Natural killer cell (primary cell): ENCODE measurements around the gene COL25A1. TPM values are rescaled to one million over a fixed set of nuclear protein-coding genes. Genes with fewer than 3 reads are reported as not detected.

ENCODE experiments used
- ATAC-seq, 3 donors: fragments of 150-1000 bp in 2 of 3; fragments of 200-7000 bp in 1 of 3; cut with Tn5 transposase; 1 replicate in 1 of 3; 2 replicates in 2 of 3; pipeline ENCODE4 v1.10.0; 2021; ENCODE audit warnings: mild to moderate bottlenecking in 2 of 3, moderate library complexity in 2 of 3
- DNase-seq, 2 donors: peaks; one replicate each; pipeline versions ENCODE4 v3.0.0 to v3.0.0-alpha.2; 2013 to 2021; ENCODE audit warnings: mixed read lengths in 1 of 2
- H3K27ac ChIP-seq: one replicate; pipeline ENCODE4 v1.5.1; 2013; ENCODE audit warnings: mild to moderate bottlenecking, low read length
- H3K27me3 ChIP-seq: one replicate; pipeline ENCODE4 v1.6.1; 2013; ENCODE audit warnings: low read length; ENCODE audit not compliant: control insufficient read depth, insufficient read depth
- H3K36me3 ChIP-seq: one replicate; pipeline ENCODE4 v1.6.1; 2013; ENCODE audit warnings: low read length; ENCODE audit not compliant: control insufficient read depth, insufficient read depth
- H3K4me1 ChIP-seq: one replicate; pipeline ENCODE4 v1.6.1; 2013; ENCODE audit warnings: low read length; ENCODE audit not compliant: control insufficient read depth, insufficient read depth
- H3K4me3 ChIP-seq: one replicate; pipeline ENCODE4 v1.5.1; 2013; ENCODE audit warnings: low read length
- H3K9me3 ChIP-seq: one replicate; pipeline ENCODE4 v1.6.1; 2013; ENCODE audit warnings: low read length; ENCODE audit not compliant: control insufficient read depth, insufficient read depth
- H3K27ac Mint-ChIP-seq, 2 donors: one replicate each; pipeline ENCODE4 v1.8.0; 2022; ENCODE audit warnings: mild to moderate bottlenecking in 2 of 2, mixed read lengths in 2 of 2, moderate library complexity in 1 of 2
- H3K27me3 Mint-ChIP-seq, 2 donors: one replicate each; pipeline ENCODE4 v1.8.0; 2022; ENCODE audit warnings: low read depth in 2 of 2, mixed read lengths in 2 of 2
- H3K36me3 Mint-ChIP-seq: one replicate; pipeline ENCODE4 v1.8.0; 2022; ENCODE audit warnings: mixed read lengths
- H3K4me1 Mint-ChIP-seq, 2 donors: one replicate each; pipeline ENCODE4 v1.8.0; 2022; ENCODE audit warnings: mixed read lengths in 2 of 2
- H3K4me3 Mint-ChIP-seq: one replicate; pipeline ENCODE4 v1.8.0; 2022; ENCODE audit warnings: mild to moderate bottlenecking, moderate library complexity, mixed read lengths
- H3K9me3 Mint-ChIP-seq, 2 donors: one replicate each; pipeline ENCODE4 v1.8.0; 2022; ENCODE audit warnings: mixed read lengths in 2 of 2
- CTCF ChIP-seq: fragments of 200-600 bp; IDR thresholded peaks from one replicate; pipeline ENCODE4 v1.8.0; 2022; ENCODE audit warnings: antibody characterized with exemption
- WGBS: methylation state at CpG from one replicate; pipeline ENCODE4 v1.1.7; 2013; ENCODE audit warnings: missing lambda C conversion rate; ENCODE audit not compliant: insufficient coverage; 5-methylcytosine and 5-hydroxymethylcytosine counted together
- intact Hi-C: fragments of 100-400 bp; cut with micrococcal nuclease; formaldehyde crosslinking; loops from one replicate; pipeline ENCODE4 v1.14.2; 2022
- total RNA-seq, 4 donors: library from RNA; stranded (reverse); fragments of 120-200 nt in 1 of 4; gene quantifications; one replicate each; pipeline versions ENCODE4 v1.2.3 to v1.2.4, GENCODE V29; 2013 to 2022

COL25A1 gene
- total RNA-seq, 3 donors from 2014 or later (not counting 1 experiment from before 2014, with no cell fraction given), result 0.08 TPM; not detected in 2

GRCh38 chr4:108926061-108926460, 376.4 kb downstream of the COL25A1 start:
- 100% methylated on average over 1 of the region's 1 CpG for WGBS
- H3K4me3 ChIP-seq, result no peak overlapping the region
- Mint-ChIP-seq H3K27ac (no peak overlapping the region), H3K27me3 (peaks cover 0 to 3% of the 10 kb centered on the region in 2 donors), H3K4me1 (no peaks in the 10 kb centered on the region), H3K36me3 (no peaks in the 10 kb centered on the region), H3K9me3 (no peaks in the 10 kb centered on the region), H3K4me3 (no peak overlapping the region)
- no peaks in the 10 kb centered on the region for H3K4me1 ChIP-seq
- H3K36me3 ChIP-seq, result no peaks in the 10 kb centered on the region
- no peaks in the 10 kb centered on the region for H3K27me3 ChIP-seq
- ATAC-seq (no peak), DNase-seq (no peak)
- no peak for TF ChIP-seq CTCF
- no peaks in the 10 kb centered on the region for H3K9me3 ChIP-seq
- no peak overlapping the region for H3K27ac ChIP-seq
- intact Hi-C loops, result no loop called here

- H3K4me1 ChIP-seq, result no peaks in the 10 kb centered on the region
- H3K4me1 Mint-ChIP-seq, result no peaks in the 10 kb centered on the region
- TF ChIP-seq CTCF, result no peak
- H3K36me3 Mint-ChIP-seq, result no peaks in the 10 kb centered on the region
- H3K4me3 ChIP-seq, result no peak overlapping the region
- H3K27ac ChIP-seq, result no peak overlapping the region
- no peak for DNase-seq
- ATAC-seq, result no peak
- no peaks in the 10 kb centered on the region for H3K9me3 Mint-ChIP-seq
- no peaks in the 10 kb centered on the region for H3K36me3 ChIP-seq
- H3K27me3 Mint-ChIP-seq, result peaks cover 0 to 3% of the 10 kb centered on the region in 2 donors
- H3K9me3 ChIP-seq, result no peaks in the 10 kb centered on the region
- H3K27me3 ChIP-seq, result no peaks in the 10 kb centered on the region
- no peak overlapping the region for H3K27ac Mint-ChIP-seq
- 89% methylated on average over 2 of the region's 5 CpGs for WGBS
- intact Hi-C loops, result no loop called here
- H3K4me3 Mint-ChIP-seq, result no peak overlapping the region
Measured at GRCh38 chr4:108922191-108922590, 380.3 kb downstream of the COL25A1 start.

GRCh38 chr4:108920395-108921087, 381.9 kb downstream of the COL25A1 start:
- Mint-ChIP-seq H3K4me1 (no peaks in the 10 kb centered on the region), H3K27ac (no peak overlapping the region), H3K27me3 (peaks cover 0 to 3% of the 10 kb centered on the region in 2 donors), H3K4me3 (no peak overlapping the region), H3K36me3 (no peaks in the 10 kb centered on the region), H3K9me3 (no peaks in the 10 kb centered on the region)
- no peaks in the 10 kb centered on the region for H3K9me3 ChIP-seq
- WGBS, result 79% methylated on average over 2 of the region's 2 CpGs
- no peak overlapping the region for H3K4me3 ChIP-seq
- no peaks in the 10 kb centered on the region for H3K27me3 ChIP-seq
- DNase-seq (no peak), ATAC-seq (no peak)
- no peaks in the 10 kb centered on the region for H3K4me1 ChIP-seq
- H3K27ac ChIP-seq, result no peak overlapping the region
- H3K36me3 ChIP-seq, result no peaks in the 10 kb centered on the region
- intact Hi-C loops, result no loop called here
- no peak for TF ChIP-seq CTCF
